HCT116 (cell line): Measurements from ENCODE around the gene LOXHD1. TPM values are rescaled to one million over a fixed set of nuclear protein-coding genes. Genes with fewer than 3 reads are reported as not detected.

ENCODE experiments used
- ATAC-seq: fragments of 200-7000 bp; cut with Tn5 transposase; 2 replicates; pipeline ENCODE4 v1.9.1; 2020; ENCODE audit warnings: mild to moderate bottlenecking, moderate library complexity
- BruUV-seq: library from RNA; stranded (reverse); fragments of 400-500 nt; replicated peaks from 2 replicates; lab custom pipeline; 2021; lab: Mats Ljungman, UMichigan
- CTCF ChIA-PET: fragments of 300-600 bp; sonication (Branson Sonifier 250); formaldehyde crosslinking; loops from one replicate; lab custom pipeline; 2021; ENCODE audit warnings: antibody characterized with exemption; lab: Charles Lee
- POLR2A ChIA-PET: fragments of 300-600, 350-600 bp; sonication (Branson Sonifier 250); formaldehyde crosslinking; loops from one replicate; lab custom pipeline; 2021; ENCODE audit warnings: antibody characterized with exemption; lab: Charles Lee
- RAD21 ChIA-PET, 2 experiments: fragments of 300-600 bp; sonication (Branson Sonifier 250); formaldehyde crosslinking; loops; one replicate each; lab custom pipeline; 2023; ENCODE audit warnings: low total read pairs in 2 of 2; ENCODE audit not compliant: uncharacterized antibody in 2 of 2, unreplicated experiment in 2 of 2, low non-redundant PET in 1 of 2; lab: Charles Lee
- DNase-seq: peaks from one replicate; pipeline ENCODE4 v3.0.0-alpha.2; 2010; ENCODE audit warnings: low read depth, low spot score
- H2AFZ ChIP-seq: fragments of 200-600 bp; shearing (Covaris generic), sonication (generic); 2 replicates; pipeline ENCODE4 v1.6.1; 2017; ENCODE audit warnings: low read depth, mixed run types, mixed read lengths, antibody characterized with exemption, low read length; ENCODE audit not compliant: poor library complexity, severe bottlenecking
- H3K27ac ChIP-seq: 2 replicates; pipeline ENCODE4 v1.5.1; 2012; ENCODE audit warnings: low read depth, low read length
- H3K27me3 ChIP-seq: fragments of 200-600 bp; sonication (generic); 2 replicates; pipeline ENCODE4 v1.6.1; 2016; ENCODE audit warnings: mixed run types, low read length, mixed read lengths; ENCODE audit not compliant: insufficient read depth
- H3K36me3 ChIP-seq, 2 experiments: fragments of 200-500 bp in 1 of 2; fragments of 200-600 bp in 1 of 2; sonication (Bioruptor generic) in 1 of 2; sonication (generic) in 1 of 2; 2 replicates each; pipeline versions ENCODE4 v1.5.1 to v1.6.1; 2014 to 2016; ENCODE audit warnings: low read length in 2 of 2, inconsistent platforms in 1 of 2, mixed read lengths in 1 of 2, mixed run types in 1 of 2; ENCODE audit not compliant: insufficient read depth in 2 of 2, control insufficient read depth in 1 of 2
- H3K4me1 ChIP-seq, 2 experiments: fragments of 200-600 bp in 1 of 2; sonication (generic) in 1 of 2; 2 replicates each; pipeline versions ENCODE4 v1.5.1 to v1.6.1; 2012 to 2017; ENCODE audit warnings: low read length in 2 of 2, inconsistent platforms in 1 of 2, mild to moderate bottlenecking in 1 of 2, mixed read lengths in 1 of 2, mixed run types in 1 of 2, moderate library complexity in 1 of 2; ENCODE audit not compliant: insufficient read depth in 2 of 2, control insufficient read depth in 1 of 2
- H3K4me2 ChIP-seq: fragments of 200-600 bp; sonication (generic); 2 replicates; pipeline ENCODE4 v1.6.1; 2017; ENCODE audit warnings: mixed run types, low read length, mixed read lengths
- H3K4me3 ChIP-seq, 2 experiments: fragments of 200-600 bp in 1 of 2; sonication (generic) in 1 of 2; replicated peaks in 1 of 2; 2 replicates each; pipeline ENCODE4 v1.5.1; 2011 to 2016; ENCODE audit warnings: low read length in 2 of 2, control low read depth in 1 of 2, low read depth in 1 of 2, mild to moderate bottlenecking in 1 of 2, mixed read lengths in 1 of 2, mixed run types in 1 of 2
- H3K79me2 ChIP-seq: fragments of 200-600 bp; sonication (generic); 2 replicates; pipeline ENCODE4 v1.6.1; 2017; ENCODE audit warnings: mild to moderate bottlenecking, mixed run types, low read length, moderate library complexity, mixed read lengths; ENCODE audit not compliant: insufficient read depth
- H3K9ac ChIP-seq: fragments of 200-600 bp; sonication (generic); 2 replicates; pipeline ENCODE4 v1.6.1; 2016; ENCODE audit warnings: low read length, mixed read lengths
- H3K9me2 ChIP-seq: fragments of 200-600 bp; sonication (generic), shearing (Covaris generic); 2 replicates; pipeline ENCODE4 v1.6.1; 2017; ENCODE audit warnings: mixed run types, mild to moderate bottlenecking, moderate library complexity; ENCODE audit not compliant: insufficient read depth
- H3K9me3 ChIP-seq, 2 experiments: fragments of 200-500 bp in 1 of 2; fragments of 200-600 bp in 1 of 2; sonication (Bioruptor generic) in 1 of 2; sonication (generic) in 1 of 2; 2 replicates each; pipeline ENCODE4 v1.6.1; 2014 to 2017; ENCODE audit warnings: low read length in 2 of 2, mixed read lengths in 2 of 2, inconsistent platforms in 1 of 2, low read depth in 1 of 2, mild to moderate bottlenecking in 1 of 2, mixed run types in 1 of 2, moderate library complexity in 1 of 2; ENCODE audit not compliant: control insufficient read depth in 1 of 2, insufficient read depth in 1 of 2
- H4K20me1 ChIP-seq: fragments of 200-600 bp; sonication (generic), shearing (Covaris generic); 2 replicates; pipeline ENCODE4 v1.6.1; 2017; ENCODE audit warnings: mixed run types, mild to moderate bottlenecking, moderate library complexity; ENCODE audit not compliant: insufficient read depth
- CBX3 ChIP-seq: IDR thresholded peaks from 2 replicates; pipeline ENCODE4 v1.6.1; 2012; ENCODE audit warnings: low read depth
- CEBPB ChIP-seq: IDR thresholded peaks from 2 replicates; pipeline ENCODE4 v1.6.1; 2012; ENCODE audit warnings: low read depth
- EGR1 ChIP-seq: IDR thresholded peaks from 2 replicates; pipeline ENCODE4 v1.6.1; 2012; ENCODE audit warnings: low read depth
- ELF1 ChIP-seq: IDR thresholded peaks from 2 replicates; pipeline ENCODE4 v1.6.1; 2012; ENCODE audit warnings: low read depth, borderline replicate concordance
- EZH2 ChIP-seq: fragments of 200-600 bp; sonication (generic); IDR thresholded peaks from 2 replicates; pipeline ENCODE4 v1.6.1; 2017; ENCODE audit warnings: antibody characterized with exemption, mixed run types
- EZH2phosphoT487 ChIP-seq: fragments of 200-600 bp; IDR thresholded peaks from 2 replicates; pipeline ENCODE4 v1.6.1; 2018; ENCODE audit warnings: antibody characterized with exemption, borderline replicate concordance
- FOSL1 ChIP-seq: IDR thresholded peaks from 2 replicates; pipeline ENCODE4 v1.6.1; 2012; ENCODE audit warnings: low read depth
- POLR2A ChIP-seq: IDR thresholded peaks from 2 replicates; pipeline ENCODE4 v1.7.0; 2011; ENCODE audit warnings: borderline replicate concordance; ENCODE audit not compliant: insufficient read depth, insufficient read length; ENCODE audit errors: extremely low read depth
- POLR2AphosphoS5 ChIP-seq: IDR thresholded peaks from 2 replicates; pipeline ENCODE4 v1.6.1; 2011; ENCODE audit warnings: mild to moderate bottlenecking, low read depth, low read length, moderate library complexity
- RAD21 ChIP-seq: IDR thresholded peaks from 2 replicates; pipeline ENCODE4 v1.6.1; 2012; ENCODE audit warnings: low read depth, mild to moderate bottlenecking
- REST ChIP-seq: IDR thresholded peaks from 2 replicates; pipeline ENCODE4 v1.6.1; 2012; ENCODE audit warnings: low read depth
- SIN3A ChIP-seq: IDR thresholded peaks from 2 replicates; pipeline ENCODE4 v1.6.1; 2012; ENCODE audit warnings: low read depth
- SP1 ChIP-seq: IDR thresholded peaks from 2 replicates; pipeline ENCODE4 v1.6.1; 2012; ENCODE audit warnings: low read depth
- SRF ChIP-seq: IDR thresholded peaks from 2 replicates; pipeline ENCODE4 v1.6.1; 2012; ENCODE audit warnings: low read depth
- TCF7L2 ChIP-seq: IDR thresholded peaks from 2 replicates; pipeline ENCODE4 v1.7.0; 2011; ENCODE audit warnings: borderline replicate concordance, inconsistent platforms; ENCODE audit not compliant: insufficient read depth, insufficient read length; ENCODE audit errors: extremely low read depth
- ZFX ChIP-seq: fragments of 450-650 bp; IDR thresholded peaks from 2 replicates; pipeline ENCODE4 v1.6.1; 2017
- ZNF274 ChIP-seq: fragments of 200-500 bp; sonication (Bioruptor generic); IDR thresholded peaks from 2 replicates; pipeline ENCODE4 v1.6.1; 2014; ENCODE audit warnings: mild to moderate bottlenecking, low read depth, low read length, inconsistent platforms
- intact Hi-C: fragments of 100-400 bp; cut with micrococcal nuclease; formaldehyde crosslinking; loops from 2 replicates; pipeline ENCODE4 v1.10.0; 2022
- total RNA-seq: library from RNA; stranded (reverse); gene quantifications from one replicate; pipeline ENCODE4 v1.2.1, GENCODE V29; 2021; ENCODE audit not compliant: unreplicated experiment
- TF ChIP-seq, protein P1 (sequence below): IDR thresholded peaks from 2 replicates; pipeline ENCODE4 v1.6.1; 2012
- TF ChIP-seq, protein P2 (sequence below), 3 experiments: fragments of 200-600 bp in 1 of 3; sonication (generic) in 1 of 3; IDR thresholded peaks in 2 of 3; conservative IDR thresholded peaks in 1 of 3; 2 replicates each; pipeline ENCODE4 v1.5.1; 2012 to 2017; ENCODE audit warnings: low read depth in 2 of 3, low read length in 2 of 3, antibody characterized with exemption in 1 of 3, borderline replicate concordance in 1 of 3, control low read depth in 1 of 3, mild to moderate bottlenecking in 1 of 3, mixed read lengths in 1 of 3, mixed run types in 1 of 3, moderate library complexity in 1 of 3; ENCODE audit not compliant: insufficient read depth in 1 of 3
- TF ChIP-seq, protein P3 (sequence below): IDR thresholded peaks from 2 replicates; pipeline ENCODE4 v1.6.1; 2011; ENCODE audit warnings: mild to moderate bottlenecking, low read length, moderate library complexity; ENCODE audit not compliant: insufficient replicate concordance; ENCODE audit errors: extremely low read depth

LOXHD1 gene
- total RNA-seq, 1 experiment from 2014 or later = not detected

GRCh38 chr18:46477425-46478011, 179.5 kb downstream of the LOXHD1 start (continued):
- TF ChIP-seq REST (no peak), SP1 (no peak), CEBPB (no peak), ZFX (no peak), ZNF274 (no peak), POLR2A (no peak), SRF (no peak), EGR1 (no peak), RAD21 (no peak)

DNA sequence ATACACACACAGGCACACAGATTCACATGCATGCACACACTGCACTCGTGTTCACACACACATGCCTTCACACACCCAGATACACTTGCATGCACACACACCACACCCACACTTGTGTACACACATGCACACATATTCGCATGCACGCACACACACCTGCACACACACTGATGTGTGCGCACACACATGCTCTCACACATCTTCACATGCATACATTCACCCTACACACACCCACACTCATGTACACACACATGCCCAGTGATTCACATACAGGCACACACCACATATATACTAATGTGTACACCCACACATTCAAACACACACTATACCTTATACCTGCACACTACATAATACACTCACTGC, 181.6 kb downstream of the LOXHD1 start:
- H3K27me3 ChIP-seq = peaks cover 35% of the 10 kb centered on the region
- ChIA-PET CTCF (no interaction called here), POLR2A (no interaction called here), RAD21 (no interaction called here)
- H4K20me1 ChIP-seq = no peaks in the 10 kb centered on the region
- DNase-seq = no peak
- H3K4me2 ChIP-seq = no peak overlapping the region
- no peak overlapping the region for H3K9ac ChIP-seq
- no peaks in the 10 kb centered on the region for H3K79me2 ChIP-seq
- no TSS peak for BruUV-seq
- intact Hi-C loops = no loop called here
- H3K27ac ChIP-seq = no peak overlapping the region
- no peak for ATAC-seq
- no peak overlapping the region for H2AFZ ChIP-seq
- no peaks in the 10 kb centered on the region for H3K36me3 ChIP-seq
- H3K4me3 ChIP-seq = no peak overlapping the region
- H3K4me1 ChIP-seq = no peaks in the 10 kb centered on the region
- H3K9me2 ChIP-seq = no peaks in the 10 kb centered on the region
- no peaks in the 10 kb centered on the region for H3K9me3 ChIP-seq
- TF ChIP-seq ELF1 (no peak), CBX3 (no peak), POLR2A (no peak), EZH2 (no peak), POLR2AphosphoS5 (no peak), SIN3A (no peak), FOSL1 (no peak), EZH2phosphoT487 (no peak), EGR1 (no peak), TCF7L2 (no peak)
- TF ChIP-seq, protein P1, sequence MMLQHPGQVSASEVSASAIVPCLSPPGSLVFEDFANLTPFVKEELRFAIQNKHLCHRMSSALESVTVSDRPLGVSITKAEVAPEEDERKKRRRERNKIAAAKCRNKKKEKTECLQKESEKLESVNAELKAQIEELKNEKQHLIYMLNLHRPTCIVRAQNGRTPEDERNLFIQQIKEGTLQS = no peak
- TF ChIP-seq, protein P2, sequence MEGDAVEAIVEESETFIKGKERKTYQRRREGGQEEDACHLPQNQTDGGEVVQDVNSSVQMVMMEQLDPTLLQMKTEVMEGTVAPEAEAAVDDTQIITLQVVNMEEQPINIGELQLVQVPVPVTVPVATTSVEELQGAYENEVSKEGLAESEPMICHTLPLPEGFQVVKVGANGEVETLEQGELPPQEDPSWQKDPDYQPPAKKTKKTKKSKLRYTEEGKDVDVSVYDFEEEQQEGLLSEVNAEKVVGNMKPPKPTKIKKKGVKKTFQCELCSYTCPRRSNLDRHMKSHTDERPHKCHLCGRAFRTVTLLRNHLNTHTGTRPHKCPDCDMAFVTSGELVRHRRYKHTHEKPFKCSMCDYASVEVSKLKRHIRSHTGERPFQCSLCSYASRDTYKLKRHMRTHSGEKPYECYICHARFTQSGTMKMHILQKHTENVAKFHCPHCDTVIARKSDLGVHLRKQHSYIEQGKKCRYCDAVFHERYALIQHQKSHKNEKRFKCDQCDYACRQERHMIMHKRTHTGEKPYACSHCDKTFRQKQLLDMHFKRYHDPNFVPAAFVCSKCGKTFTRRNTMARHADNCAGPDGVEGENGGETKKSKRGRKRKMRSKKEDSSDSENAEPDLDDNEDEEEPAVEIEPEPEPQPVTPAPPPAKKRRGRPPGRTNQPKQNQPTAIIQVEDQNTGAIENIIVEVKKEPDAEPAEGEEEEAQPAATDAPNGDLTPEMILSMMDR (IDR thresholded peaks at IDR 0.05 in 2 of 3, conservative IDR thresholded peaks at IDR 0.05 in 1 of 3; ENCODE audit: borderline replicate concordance in 1 of 3, insufficient read depth in 1 of 3, low read depth in 2 of 3, low read length in 2 of 3) = no peak
- TF ChIP-seq, protein P3, sequence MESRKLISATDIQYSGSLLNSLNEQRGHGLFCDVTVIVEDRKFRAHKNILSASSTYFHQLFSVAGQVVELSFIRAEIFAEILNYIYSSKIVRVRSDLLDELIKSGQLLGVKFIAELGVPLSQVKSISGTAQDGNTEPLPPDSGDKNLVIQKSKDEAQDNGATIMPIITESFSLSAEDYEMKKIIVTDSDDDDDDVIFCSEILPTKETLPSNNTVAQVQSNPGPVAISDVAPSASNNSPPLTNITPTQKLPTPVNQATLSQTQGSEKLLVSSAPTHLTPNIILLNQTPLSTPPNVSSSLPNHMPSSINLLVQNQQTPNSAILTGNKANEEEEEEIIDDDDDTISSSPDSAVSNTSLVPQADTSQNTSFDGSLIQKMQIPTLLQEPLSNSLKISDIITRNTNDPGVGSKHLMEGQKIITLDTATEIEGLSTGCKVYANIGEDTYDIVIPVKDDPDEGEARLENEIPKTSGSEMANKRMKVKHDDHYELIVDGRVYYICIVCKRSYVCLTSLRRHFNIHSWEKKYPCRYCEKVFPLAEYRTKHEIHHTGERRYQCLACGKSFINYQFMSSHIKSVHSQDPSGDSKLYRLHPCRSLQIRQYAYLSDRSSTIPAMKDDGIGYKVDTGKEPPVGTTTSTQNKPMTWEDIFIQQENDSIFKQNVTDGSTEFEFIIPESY = no peak
